HS-27A (cell line): ENCODE results near the gene PLPPR4.
A peak's percentile ranks its signal among the peaks of the same experiment; 100 is the strongest.
"Not testable (repeated sequence)": the region's sequence is repeated elsewhere in the genome, so short reads cannot be mapped to it uniquely, and the experiment has no call there.

Source experiments
- DNase-seq: peaks from one replicate; pipeline ENCODE4 v3.0.0-alpha.2; 2012; ENCODE audit warnings: low read depth, missing footprints

The PLPPR4 gene

GRCh38 chr1:99268021-99268420, 3.7 kb downstream of the PLPPR4 start:
- no peak for DNase-seq

- DNase-seq: no peak
Measured at GRCh38 chr1:99269321-99269720, 5.0 kb downstream of the PLPPR4 start.

- DNase-seq: no peak
Measured at GRCh38 chr1:99270646-99271045, 6.4 kb downstream of the PLPPR4 start.

GRCh38 chr1:99271249-99271648, 7.0 kb downstream of the PLPPR4 start:
- no peak for DNase-seq

- DNase-seq: no peak
Measured at GRCh38 chr1:99277066-99277465, 12.8 kb downstream of the PLPPR4 start.

- no peak for DNase-seq
Measured at GRCh38 chr1:99279525-99279924, 15.2 kb downstream of the PLPPR4 start.

GRCh38 chr1:99281105-99281504, 16.8 kb downstream of the PLPPR4 start:
- DNase-seq: no peak

- no peak for DNase-seq
Measured at GRCh38 chr1:99282536-99282935, 18.2 kb downstream of the PLPPR4 start.

- DNase-seq: not testable (repeated sequence)
Measured at GRCh38 chr1:99283521-99283920, 19.2 kb downstream of the PLPPR4 start.

- DNase-seq: no peak
Measured at GRCh38 chr1:99292886-99293285, 28.6 kb downstream of the PLPPR4 start.

GRCh38 chr1:99297923-99298322, 33.6 kb downstream of the PLPPR4 start:
- DNase-seq: no peak

GRCh38 chr1:99304725-99305282, 40.5 kb downstream of the PLPPR4 start:
- no peak for DNase-seq

GRCh38 chr1:99305626-99306025, 41.3 kb downstream of the PLPPR4 start:
- DNase-seq: peak; percentile 64

GRCh38 chr1:99306056-99306455, 41.8 kb downstream of the PLPPR4 start:
- DNase-seq: no peak

GRCh38 chr1:99306644-99307043, 42.4 kb downstream of the PLPPR4 start:
- DNase-seq: no peak

GRCh38 chr1:99315305-99315704, 51.0 kb downstream of the PLPPR4 start:
- no peak for DNase-seq

- no peak for DNase-seq
Measured at GRCh38 chr1:99326215-99326949, 62.1 kb downstream of the PLPPR4 start.

- no peak for DNase-seq
Measured at GRCh38 chr1:99327357-99327756, 63.1 kb downstream of the PLPPR4 start.

- no peak for DNase-seq
Measured at GRCh38 chr1:99328171-99328570, 63.9 kb downstream of the PLPPR4 start.

GRCh38 chr1:99331083-99331482, 66.8 kb downstream of the PLPPR4 start:
- no peak for DNase-seq

GRCh38 chr1:99331636-99332035, 67.3 kb downstream of the PLPPR4 start:
- no peak for DNase-seq

GRCh38 chr1:99332561-99332960, 68.3 kb downstream of the PLPPR4 start:
- no peak for DNase-seq

- no peak for DNase-seq
Measured at GRCh38 chr1:99334991-99335390, 70.7 kb downstream of the PLPPR4 start.
